ENCODE data around the gene CARMIL1.

DNA sequence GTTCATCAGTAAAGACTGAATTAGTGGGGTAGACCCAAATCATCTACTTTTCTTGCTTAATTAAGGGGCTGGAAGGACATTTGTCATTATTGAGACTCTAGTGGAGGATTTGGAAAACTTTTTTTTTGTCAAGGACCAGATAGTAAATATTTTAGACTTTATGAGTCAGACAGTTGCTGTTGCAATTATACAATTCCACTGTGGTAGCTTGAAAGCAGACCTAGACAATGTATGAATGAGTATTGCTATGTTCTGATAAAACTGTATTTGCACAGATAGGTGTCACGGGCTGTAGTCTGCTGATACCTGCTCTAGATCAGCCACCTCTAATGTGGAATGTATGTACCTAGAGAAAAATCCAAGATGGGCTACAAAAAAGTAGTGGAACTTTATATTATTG is 175.0 kb downstream of the CARMIL1 start:
- TF ChIP-seq, protein P1, sequence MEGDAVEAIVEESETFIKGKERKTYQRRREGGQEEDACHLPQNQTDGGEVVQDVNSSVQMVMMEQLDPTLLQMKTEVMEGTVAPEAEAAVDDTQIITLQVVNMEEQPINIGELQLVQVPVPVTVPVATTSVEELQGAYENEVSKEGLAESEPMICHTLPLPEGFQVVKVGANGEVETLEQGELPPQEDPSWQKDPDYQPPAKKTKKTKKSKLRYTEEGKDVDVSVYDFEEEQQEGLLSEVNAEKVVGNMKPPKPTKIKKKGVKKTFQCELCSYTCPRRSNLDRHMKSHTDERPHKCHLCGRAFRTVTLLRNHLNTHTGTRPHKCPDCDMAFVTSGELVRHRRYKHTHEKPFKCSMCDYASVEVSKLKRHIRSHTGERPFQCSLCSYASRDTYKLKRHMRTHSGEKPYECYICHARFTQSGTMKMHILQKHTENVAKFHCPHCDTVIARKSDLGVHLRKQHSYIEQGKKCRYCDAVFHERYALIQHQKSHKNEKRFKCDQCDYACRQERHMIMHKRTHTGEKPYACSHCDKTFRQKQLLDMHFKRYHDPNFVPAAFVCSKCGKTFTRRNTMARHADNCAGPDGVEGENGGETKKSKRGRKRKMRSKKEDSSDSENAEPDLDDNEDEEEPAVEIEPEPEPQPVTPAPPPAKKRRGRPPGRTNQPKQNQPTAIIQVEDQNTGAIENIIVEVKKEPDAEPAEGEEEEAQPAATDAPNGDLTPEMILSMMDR (IDR thresholded peaks at IDR 0.05) = no peak
- TF ChIP-seq POLR2A (IDR thresholded peaks at IDR 0.05) = no peak
